Esophagus (tissue), 2 donors: ENCODE measurements around the gene PLA1A. TPM values are rescaled to one million over a fixed set of nuclear protein-coding genes. Genes with fewer than 3 reads are reported as not detected.
"Not testable (repeated sequence)": the region's sequence is repeated elsewhere in the genome, so short reads cannot be mapped to it uniquely, and the experiment has no call there.

Source experiments
- H3K27ac ChIP-seq, 2 donors: one replicate each; pipeline ENCODE4 v1.5.1; 2013; ENCODE audit warnings: low read depth in 2 of 2, mild to moderate bottlenecking in 2 of 2, inconsistent platforms in 1 of 2, low read length in 1 of 2, moderate library complexity in 1 of 2
- H3K27me3 ChIP-seq, 2 donors: one replicate each; pipeline ENCODE4 v1.6.1; 2013; ENCODE audit warnings: low read length in 2 of 2, control low read depth in 1 of 2, mild to moderate bottlenecking in 1 of 2; ENCODE audit not compliant: insufficient read depth in 2 of 2, control insufficient read depth in 1 of 2
- H3K36me3 ChIP-seq, 2 donors: one replicate each; pipeline ENCODE4 v1.6.1; 2013; ENCODE audit warnings: low read length in 1 of 2; ENCODE audit not compliant: control insufficient read depth in 2 of 2, insufficient read depth in 2 of 2
- H3K4me1 ChIP-seq, 2 donors: one replicate each; pipeline ENCODE4 v1.6.1; 2013; ENCODE audit warnings: low read length in 1 of 2; ENCODE audit not compliant: control insufficient read depth in 2 of 2, insufficient read depth in 2 of 2
- H3K4me3 ChIP-seq, 2 donors: one replicate each; pipeline ENCODE4 v1.5.1; 2013; ENCODE audit warnings: low read length in 2 of 2, mild to moderate bottlenecking in 2 of 2, low read depth in 1 of 2, moderate library complexity in 1 of 2
- H3K9me3 ChIP-seq, 2 donors: one replicate each; pipeline ENCODE4 v1.6.1; 2013; ENCODE audit warnings: mild to moderate bottlenecking in 2 of 2, low read depth in 1 of 2, low read length in 1 of 2, moderate library complexity in 1 of 2; ENCODE audit not compliant: control insufficient read depth in 2 of 2, insufficient read depth in 1 of 2
- WGBS, 2 donors: extraction: QIAGEN DNeasy Blood & Tissue Kit; methylation state at CpG; one replicate each; pipeline ENCODE4 v1.1.7; 2013; 5-methylcytosine and 5-hydroxymethylcytosine counted together
- polyA plus RNA-seq, 2 donors: library from polyadenylated mRNA; stranded (reverse); fragments of 200-250 nt; gene quantifications; one replicate each; pipeline ENCODE4 v1.2.3, GENCODE V29; 2013
- donor health status: healthy with polysubstance abuse.
- donor health status: Bipolar disorder and iron deficiency.

PLA1A gene
- polyA plus RNA-seq, 2 donors = 0.10 to 1.1 TPM

DNA sequence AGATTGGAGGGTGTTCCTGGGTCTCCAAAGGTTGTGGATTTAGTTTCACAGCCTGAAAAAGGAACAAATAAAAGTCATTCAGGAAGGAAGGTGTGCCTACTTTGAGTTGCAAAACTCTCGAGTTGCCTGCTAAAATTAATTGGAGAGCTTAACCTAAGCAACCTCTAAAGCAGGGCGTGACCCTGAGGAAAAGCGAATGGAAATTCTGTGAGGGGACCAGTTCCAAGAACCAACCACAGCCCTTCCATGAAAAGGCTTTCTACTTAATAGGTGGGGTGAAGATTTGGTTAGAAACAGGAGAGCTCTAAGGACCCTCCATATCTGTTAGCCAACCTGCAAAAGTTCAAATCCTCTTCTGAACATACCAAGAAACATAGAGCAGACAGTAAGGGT, 39.8 kb upstream of the PLA1A start:
- WGBS, 2 donors = 46 to 52% methylated on average over 3 of the region's 3 CpGs
- Histone ChIP-seq H3K9me3 (no peaks in the 10 kb centered on the region), H3K27ac (no peak overlapping the region), H3K27me3 (no peaks in the 10 kb centered on the region), H3K4me3 (no peak overlapping the region), H3K4me1 (no peaks in the 10 kb centered on the region), H3K36me3 (no peaks in the 10 kb centered on the region)

DNA sequence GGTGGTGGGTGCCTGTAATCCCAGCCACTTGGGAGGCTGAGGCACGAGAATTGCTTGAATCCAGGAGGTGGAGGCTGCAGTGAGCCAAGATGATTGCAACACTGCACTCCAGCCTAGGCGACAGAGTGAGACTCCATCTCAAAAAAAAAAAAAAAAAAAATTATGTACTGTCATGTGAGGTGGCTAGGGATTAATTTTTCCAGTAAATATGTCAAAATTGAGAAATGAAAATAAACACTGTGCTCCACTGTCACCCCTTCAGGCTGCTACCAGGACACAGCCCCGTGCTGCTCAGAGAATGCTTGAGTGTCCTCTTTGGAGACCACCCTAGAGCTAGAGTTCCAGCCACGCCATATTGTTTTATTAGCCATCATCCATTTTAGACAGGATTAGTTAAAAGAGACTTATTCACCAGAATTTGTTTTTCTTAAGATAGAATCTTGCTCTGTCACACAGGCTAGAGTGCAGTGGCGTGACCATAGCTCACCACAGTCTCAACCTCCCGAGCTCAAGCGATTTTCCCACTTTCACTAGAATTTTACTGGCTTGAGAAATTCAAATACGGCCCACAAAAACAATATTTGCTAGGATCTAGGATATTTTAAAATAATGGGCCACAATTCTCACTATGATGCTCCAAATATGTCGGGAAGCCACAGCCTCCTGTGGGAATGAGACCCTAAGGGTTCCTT, 38.9 kb upstream of the PLA1A start:
- H3K4me1 ChIP-seq = no peaks in the 10 kb centered on the region
- no peak overlapping the region for H3K4me3 ChIP-seq
- 85 to 89% methylated on average over 9 of the region's 9 CpGs for WGBS, 2 donors
- no peaks in the 10 kb centered on the region for H3K36me3 ChIP-seq
- no peaks in the 10 kb centered on the region for H3K27me3 ChIP-seq
- no peak overlapping the region for H3K27ac ChIP-seq
- H3K9me3 ChIP-seq = no peaks in the 10 kb centered on the region

DNA sequence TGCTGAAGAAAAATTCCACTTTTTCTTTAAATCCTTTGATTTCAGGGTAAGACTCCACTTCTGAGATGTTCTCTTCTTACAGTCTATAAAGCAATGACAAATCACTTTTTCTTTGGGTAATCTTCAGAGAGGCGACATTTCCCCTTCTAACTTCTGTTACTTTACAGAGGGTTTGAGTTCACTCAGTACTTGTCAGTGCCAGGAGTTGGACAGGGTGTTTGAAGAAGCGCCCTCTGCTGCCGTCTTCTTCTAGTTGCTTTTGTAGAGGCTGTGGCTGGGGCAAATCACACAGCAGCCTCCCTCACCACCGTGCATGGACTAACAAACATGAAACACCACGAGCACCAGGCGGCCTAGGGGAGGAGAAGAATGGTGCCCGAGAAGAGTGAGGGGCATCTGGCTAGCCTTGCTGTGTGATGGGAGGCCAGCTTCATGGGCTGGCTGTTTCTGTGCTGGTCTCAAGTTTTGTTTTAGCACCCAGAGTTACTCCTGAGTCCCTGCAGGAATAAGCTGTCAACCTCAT, 38.2 kb upstream of the PLA1A start, which contains the start of gene CD80:
CD80 (minus strand) TSS at position 174 of the 523 bp plus-strand sequence. CDS start 1,886 bp downstream, outside the sequence.
- Histone ChIP-seq H3K4me3 (no peak within 1 kb of the TSS), H3K36me3 (no peaks in the 10 kb centered on the region), H3K4me1 (no peaks in the 10 kb centered on the region), H3K27me3 (no peaks in the 10 kb centered on the region), H3K9me3 (no peaks in the 10 kb centered on the region), H3K27ac (no peak within 1 kb of the TSS)
- WGBS, 2 donors = 14 to 28% methylated on average over 7 of the region's 7 CpGs

DNA sequence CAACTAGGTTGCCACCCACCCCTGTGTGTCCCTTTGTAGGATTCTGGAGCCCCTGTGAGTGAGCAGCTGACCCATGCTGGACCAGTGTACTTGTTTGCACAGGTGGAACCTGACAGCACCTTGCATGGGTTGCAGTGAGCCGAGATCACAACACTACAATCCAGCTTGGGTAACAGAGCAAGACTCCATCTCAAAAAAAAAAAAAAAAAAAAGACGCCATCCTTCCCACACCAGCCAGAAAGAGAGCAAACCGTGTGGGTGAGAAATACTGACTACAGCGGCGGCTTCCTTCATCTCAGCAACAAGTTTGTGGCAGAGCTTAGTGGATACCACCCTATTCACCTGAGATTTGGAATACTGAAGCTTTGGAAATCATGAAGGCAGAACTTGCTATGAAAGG, 37.5 kb upstream of the PLA1A start:
- no peaks in the 10 kb centered on the region for H3K36me3 ChIP-seq
- no peaks in the 10 kb centered on the region for H3K4me1 ChIP-seq
- H3K27ac ChIP-seq = no peak overlapping the region
- no peaks in the 10 kb centered on the region for H3K27me3 ChIP-seq
- H3K4me3 ChIP-seq = no peak overlapping the region
- 83 to 86% methylated on average over 5 of the region's 5 CpGs for WGBS, 2 donors
- no peaks in the 10 kb centered on the region for H3K9me3 ChIP-seq

DNA sequence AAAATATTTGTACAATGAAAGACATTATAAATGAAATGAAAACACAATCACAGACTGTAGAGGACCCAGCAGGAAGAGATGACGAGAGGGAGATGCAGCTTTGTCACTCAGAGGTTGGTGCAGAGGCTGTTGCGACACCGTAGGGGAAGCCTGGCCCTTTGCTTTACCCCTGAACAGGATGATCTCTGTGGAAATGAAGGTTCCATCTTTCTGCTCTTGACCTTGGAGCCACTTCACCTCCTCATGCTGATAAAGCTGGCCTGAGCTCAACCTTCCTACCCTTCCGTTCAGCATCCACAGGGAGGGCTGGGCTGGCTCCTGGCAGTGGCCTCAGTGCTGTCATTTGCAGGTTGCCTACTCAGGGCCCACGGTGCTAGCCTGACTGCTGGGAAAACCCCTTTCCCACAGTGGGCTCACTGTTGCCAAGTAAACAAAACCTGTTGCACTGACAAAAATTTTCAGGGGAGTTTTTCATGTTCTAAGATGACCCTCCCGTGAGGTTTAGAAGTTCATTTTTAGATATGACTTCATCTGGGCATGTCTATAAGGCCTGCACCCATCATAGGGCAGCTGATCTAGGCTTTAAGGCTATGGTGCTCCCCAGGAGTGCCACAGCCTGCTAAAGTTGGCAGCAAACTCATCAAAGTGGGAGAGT, 35.3 kb upstream of the PLA1A start:
- WGBS, 2 donors = 50 to 53% methylated on average over 6 of the region's 6 CpGs
- Histone ChIP-seq H3K27ac (no peak overlapping the region), H3K4me1 (no peaks in the 10 kb centered on the region)

DNA sequence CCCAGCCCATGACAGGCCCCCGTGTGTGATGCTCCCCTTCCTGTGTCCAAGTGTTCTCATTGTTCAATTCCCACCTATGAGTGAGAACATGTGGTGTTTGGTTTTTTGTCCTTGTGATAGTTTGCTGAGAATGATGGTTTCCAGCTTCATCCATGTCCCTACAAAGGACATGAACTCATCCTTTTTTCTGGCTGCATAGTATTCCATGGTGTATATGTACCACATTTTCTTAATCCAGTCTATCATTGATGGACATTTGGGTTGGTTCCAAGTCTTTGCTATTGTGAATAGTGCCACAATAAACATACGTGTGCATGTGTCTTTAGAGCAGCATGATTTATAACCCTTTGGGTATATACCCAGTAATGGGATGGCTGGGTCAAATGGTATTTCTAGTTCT, 34.4 kb upstream of the PLA1A start:
- not testable (repeated sequence) for H3K27ac ChIP-seq, H3K27me3 ChIP-seq, H3K36me3 ChIP-seq, H3K4me1 ChIP-seq, H3K9me3 ChIP-seq, H3K4me3 ChIP-seq
- 88 to 89% methylated on average over 2 of the region's 2 CpGs for WGBS, 2 donors

More for the DNA sequence above, 35.3 kb upstream of the PLA1A start:
- H3K9me3 ChIP-seq = no peaks in the 10 kb centered on the region
- H3K4me3 ChIP-seq = no peak overlapping the region
- H3K27me3 ChIP-seq = no peaks in the 10 kb centered on the region
- H3K36me3 ChIP-seq = no peaks in the 10 kb centered on the region

DNA sequence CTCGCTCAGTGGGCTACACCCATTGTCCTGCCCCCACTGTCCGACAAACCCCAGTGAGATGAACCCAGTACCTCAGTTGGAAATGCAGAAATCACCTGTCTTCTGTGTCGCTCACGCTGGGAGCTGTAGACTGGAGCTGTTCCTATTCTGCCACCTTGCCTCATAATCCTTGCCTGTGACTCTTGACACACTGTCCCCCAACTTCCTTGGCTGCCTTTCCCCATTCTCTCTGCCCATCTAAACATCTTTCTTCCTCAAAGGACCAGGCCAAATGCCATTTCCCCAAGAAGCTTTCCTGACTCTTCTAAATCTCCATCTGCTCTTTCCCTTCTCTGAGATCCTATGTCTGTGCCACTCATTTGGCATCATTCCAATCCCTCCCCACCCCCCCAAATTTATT, 28.5 kb upstream of the PLA1A start:
- H3K4me3 ChIP-seq = no peak overlapping the region
- 88 to 93% methylated on average over 4 of the region's 4 CpGs for WGBS, 2 donors

DNA sequence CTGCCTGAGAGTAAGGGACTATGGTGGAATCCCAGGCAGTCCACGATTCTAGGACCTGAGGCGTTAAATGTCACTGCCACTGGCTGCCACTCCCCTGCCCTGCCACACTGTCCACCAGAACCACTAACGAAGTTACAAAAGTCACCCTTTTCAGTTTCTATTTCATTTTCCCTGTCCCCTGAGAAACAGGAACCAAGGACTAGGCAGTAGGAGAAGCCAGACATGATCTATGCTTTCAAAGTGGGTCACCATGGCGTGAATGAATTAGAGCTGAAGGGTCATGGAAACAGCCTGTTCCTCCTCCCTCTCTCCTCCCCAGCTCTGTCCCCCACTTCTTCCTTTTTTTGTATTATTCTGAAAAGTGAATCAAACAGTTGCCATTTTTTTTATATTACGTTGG, 27.5 kb upstream of the PLA1A start:
- H3K9me3 ChIP-seq = no peaks in the 10 kb centered on the region
- 78 to 83% methylated on average over 5 of the region's 5 CpGs for whole genome bisulfite sequencing, 2 donors
- H3K27me3 ChIP-seq = no peaks in the 10 kb centered on the region
- no peaks in the 10 kb centered on the region for H3K36me3 ChIP-seq
- no peak overlapping the region for H3K27ac ChIP-seq
- no peak overlapping the region for H3K4me3 ChIP-seq
- H3K4me1 ChIP-seq = no peaks in the 10 kb centered on the region

More for the DNA sequence above, 28.5 kb upstream of the PLA1A start:
- no peaks in the 10 kb centered on the region for H3K36me3 ChIP-seq
- no peak overlapping the region for H3K27ac ChIP-seq
- no peaks in the 10 kb centered on the region for H3K9me3 ChIP-seq
- H3K4me1 ChIP-seq = no peaks in the 10 kb centered on the region
- no peaks in the 10 kb centered on the region for H3K27me3 ChIP-seq

DNA sequence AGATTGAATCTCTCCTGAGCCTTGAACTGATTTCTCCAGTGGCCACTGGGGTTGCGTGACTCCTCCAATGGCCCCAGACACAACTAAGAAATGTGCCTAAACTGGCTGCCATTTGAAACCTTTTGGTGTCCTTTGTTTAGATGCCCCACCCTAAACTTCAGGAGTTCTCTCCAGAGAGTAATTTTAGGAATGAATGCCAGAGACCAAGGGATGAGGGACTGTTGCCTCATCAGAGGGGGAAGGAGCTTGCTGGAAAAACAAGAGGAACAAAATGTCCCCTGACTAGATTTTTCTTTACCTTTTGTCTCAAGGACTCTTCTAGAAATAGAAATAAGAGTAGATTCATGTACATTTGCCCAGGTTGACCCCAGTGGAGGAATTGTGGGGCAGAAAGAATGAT, 26.5 kb upstream of the PLA1A start:
- no peak overlapping the region for H3K27ac ChIP-seq
- no peaks in the 10 kb centered on the region for H3K27me3 ChIP-seq
- WGBS, 2 donors = 92 to 97% methylated on average over 1 of the region's 1 CpG
- no peak overlapping the region for H3K4me3 ChIP-seq
- H3K9me3 ChIP-seq = no peaks in the 10 kb centered on the region
- H3K4me1 ChIP-seq = no peaks in the 10 kb centered on the region
- no peaks in the 10 kb centered on the region for H3K36me3 ChIP-seq

DNA sequence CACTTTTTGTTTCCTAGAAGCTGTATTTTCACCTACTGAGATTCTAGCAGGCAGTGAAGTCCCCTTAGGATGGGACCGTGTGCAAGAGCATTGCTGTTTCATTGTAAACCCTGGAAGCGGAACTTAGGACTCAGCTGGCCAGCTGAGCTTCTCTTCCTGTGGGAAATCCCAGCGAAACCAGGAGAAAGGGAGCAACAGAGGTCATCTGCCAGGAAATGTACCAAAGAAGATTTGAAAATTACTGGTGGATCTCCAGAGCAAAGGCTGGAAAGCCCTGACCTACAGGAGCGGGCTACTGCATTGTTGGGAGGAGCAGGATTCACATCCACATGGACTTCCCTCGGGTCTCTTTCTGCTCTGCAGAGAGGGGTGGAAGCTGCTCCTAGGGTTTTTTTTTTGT, 26.0 kb upstream of the PLA1A start:
- Histone ChIP-seq H3K36me3 (no peaks in the 10 kb centered on the region), H3K27ac (no peak overlapping the region), H3K4me3 (no peak overlapping the region), H3K4me1 (no peaks in the 10 kb centered on the region), H3K27me3 (no peaks in the 10 kb centered on the region), H3K9me3 (no peaks in the 10 kb centered on the region)
- WGBS, 2 donors = 74 to 76% methylated on average over 5 of the region's 5 CpGs
